ENCODE results near the gene TPO. TPM values are rescaled to one million over a fixed set of nuclear protein-coding genes. Genes with fewer than 3 reads are reported as not detected.

TPO gene
- total RNA-seq, 4 donors from 2014 or later = 6.7 to 14.5 (median 11.3) TPM

DNA sequence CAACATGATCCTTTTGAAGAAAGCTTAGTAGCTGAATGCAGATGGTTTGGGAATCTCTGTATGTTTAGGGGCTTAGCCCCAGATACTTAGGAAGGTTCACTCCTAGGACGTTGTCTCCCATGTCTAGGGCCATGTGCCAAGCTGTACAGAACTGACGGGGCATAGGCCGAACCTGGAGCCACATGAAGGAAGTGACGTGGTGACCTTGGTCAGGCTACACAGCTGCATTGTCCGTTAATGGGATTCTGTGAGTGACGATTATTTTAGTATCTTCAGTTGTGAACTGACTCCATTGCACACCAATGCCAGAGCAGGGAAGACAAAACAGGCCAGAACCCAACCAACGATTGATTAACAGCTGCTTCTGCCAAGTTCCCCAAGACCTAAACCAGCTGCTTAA is 139.3 kb downstream of the TPO start:
- Histone ChIP-seq H3K9me3 (no peaks in the 10 kb centered on the region), H3K36me3 (no peaks in the 10 kb centered on the region), H3K4me3 (no peak overlapping the region), H3K27me3 (peaks cover 8% of the 10 kb centered on the region), H3K27ac (no peak overlapping the region), H3K4me1 (peaks cover 0 to 28% (median 0%) of the 10 kb centered on the region in 3 donors)
- WGBS, 2 donors (ENCODE audit: low coverage in 1 of 2) = 81 to 95% methylated on average over 5 to 7 of the region's 7 CpGs
- no peak for ATAC-seq
- TF ChIP-seq POLR2AphosphoS5 (IDR thresholded peaks at IDR 0.05) (no peak), POLR2A (IDR thresholded peaks at IDR 0.05) (no peak), EP300 (IDR thresholded peaks at IDR 0.05) (no peak), CTCF (IDR thresholded peaks at IDR 0.05) (no peak)

DNA sequence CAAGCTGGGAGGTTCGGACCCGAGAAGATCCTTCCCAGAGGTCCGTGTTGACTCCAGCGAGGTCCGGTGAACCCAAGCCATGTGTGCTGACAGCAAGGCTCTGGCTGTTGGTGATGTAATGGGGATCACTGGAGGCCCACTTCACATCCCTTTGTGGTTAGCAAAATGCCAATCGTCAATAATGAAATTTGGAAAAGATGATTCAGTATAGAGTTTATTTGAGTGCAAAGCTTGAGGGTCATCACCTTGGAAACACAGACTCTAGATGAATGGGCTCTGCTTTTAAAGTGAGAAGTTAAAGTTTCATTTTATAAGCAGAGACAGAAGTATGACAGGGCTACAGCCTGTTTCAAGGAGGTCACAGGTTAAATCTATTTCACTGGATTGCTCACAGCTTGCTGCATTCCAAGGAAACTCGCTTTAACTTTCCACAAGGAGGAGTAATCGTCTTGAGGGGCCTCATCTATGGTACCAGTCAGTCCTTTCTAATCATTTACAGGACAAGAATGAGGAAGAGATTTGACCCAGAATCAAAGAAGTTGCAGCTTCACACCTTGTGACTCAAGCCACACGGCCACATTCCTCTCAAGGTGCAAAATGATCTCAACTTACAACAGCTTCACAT is 140.5 kb downstream of the TPO start:
- Histone ChIP-seq H3K9me3 (no peaks in the 10 kb centered on the region), H3K27ac (peak overlapping the region in 1 of 4 donors; percentile 30), H3K4me1 (peaks cover 0 to 28% (median 0%) of the 10 kb centered on the region in 3 donors), H3K27me3 (peaks cover 8% of the 10 kb centered on the region), H3K4me3 (no peak overlapping the region), H3K36me3 (no peaks in the 10 kb centered on the region)
- 47 to 66% methylated on average over 7 to 9 of the region's 9 CpGs for WGBS, 2 donors (ENCODE audit: low coverage in 1 of 2)
- peak; percentile 21 for ATAC-seq
- TF ChIP-seq EP300 (IDR thresholded peaks at IDR 0.05) = no peak
- TF ChIP-seq POLR2AphosphoS5 (IDR thresholded peaks at IDR 0.05) = peak; percentile 25
- TF ChIP-seq CTCF (IDR thresholded peaks at IDR 0.05) = peak in 1 of 4 experiments; percentile 20
- no peak for TF ChIP-seq POLR2A (IDR thresholded peaks at IDR 0.05)

DNA sequence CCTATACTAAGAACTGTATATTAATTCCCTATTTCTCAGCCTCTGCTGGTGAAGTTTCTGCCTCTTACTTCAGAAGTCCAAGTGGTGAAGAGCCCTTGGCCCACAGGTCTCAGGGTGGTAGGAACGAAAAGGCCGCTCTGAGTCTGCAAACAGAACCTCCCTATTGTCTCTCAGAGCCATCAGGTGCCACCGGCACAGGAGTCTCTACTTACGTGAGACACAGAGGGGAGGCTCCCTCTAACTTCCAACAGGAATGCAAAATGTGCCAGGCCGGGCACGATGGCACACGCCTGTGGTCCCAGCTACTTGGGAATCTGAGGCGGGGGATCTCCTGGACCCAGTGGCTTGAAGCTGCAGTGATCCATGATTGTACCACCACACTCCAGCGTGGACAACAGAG is 143.0 kb downstream of the TPO start:
- WGBS, 2 donors (ENCODE audit: low coverage in 1 of 2) = 96 to 100% methylated on average over 3 to 4 of the region's 9 CpGs
- TF ChIP-seq EP300 (IDR thresholded peaks at IDR 0.05) (no peak), POLR2A (IDR thresholded peaks at IDR 0.05) (no peak), POLR2AphosphoS5 (IDR thresholded peaks at IDR 0.05) (no peak), CTCF (IDR thresholded peaks at IDR 0.05) (no peak)
- no peak overlapping the region for H3K4me3 ChIP-seq
- no peak for ATAC-seq
- peaks cover 0 to 17% (median 0%) of the 10 kb centered on the region in 3 donors for H3K4me1 ChIP-seq
- H3K27ac ChIP-seq = no peak overlapping the region
- H3K36me3 ChIP-seq = no peaks in the 10 kb centered on the region
- no peaks in the 10 kb centered on the region for H3K9me3 ChIP-seq
- no peaks in the 10 kb centered on the region for H3K27me3 ChIP-seq

GRCh38 chr2:1556776-1557466 is 143.7 kb downstream of the TPO start:
- Histone ChIP-seq H3K4me3 (no peak overlapping the region), H3K4me1 (peaks cover 0 to 17% (median 0%) of the 10 kb centered on the region in 3 donors), H3K9me3 (no peaks in the 10 kb centered on the region), H3K27ac (no peak overlapping the region), H3K36me3 (no peaks in the 10 kb centered on the region), H3K27me3 (no peaks in the 10 kb centered on the region)
- ATAC-seq = no peak
- TF ChIP-seq POLR2AphosphoS5 (IDR thresholded peaks at IDR 0.05) (no peak), POLR2A (IDR thresholded peaks at IDR 0.05) (no peak), EP300 (IDR thresholded peaks at IDR 0.05) (no peak), CTCF (IDR thresholded peaks at IDR 0.05) (no peak)
- 60 to 89% methylated on average over 3 to 4 of the region's 13 CpGs for WGBS, 2 donors (ENCODE audit: low coverage in 1 of 2)

- Histone ChIP-seq H3K27ac (no peak overlapping the region), H3K36me3 (no peaks in the 10 kb centered on the region), H3K9me3 (no peaks in the 10 kb centered on the region), H3K4me1 (peaks cover 0 to 17% (median 0%) of the 10 kb centered on the region in 3 donors), H3K27me3 (no peaks in the 10 kb centered on the region), H3K4me3 (no peak overlapping the region)
- no peak for TF ChIP-seq EP300 (IDR thresholded peaks at IDR 0.05)
- no peak for TF ChIP-seq POLR2A (IDR thresholded peaks at IDR 0.05)
- no peak for TF ChIP-seq CTCF (IDR thresholded peaks at IDR 0.05)
- WGBS, 2 donors (ENCODE audit: low coverage in 1 of 2) = 100% methylated on average over 1 of the region's 11 CpGs
- no peak for ATAC-seq
Measured at GRCh38 chr2:1557467-1557820, 144.2 kb downstream of the TPO start.
